SK-N-SH (cell line): Measurements from ENCODE around the gene SH3PXD2B. TPM values are rescaled to one million over a fixed set of nuclear protein-coding genes. Genes with fewer than 3 reads are reported as not detected.

ENCODE experiments used
- CTCF ChIA-PET: fragments of 300-600, 350-600 bp; formaldehyde crosslinking; extraction: SDS; loops from one replicate; lab custom pipeline; 2021; lab: Yijun Ruan, JAX
- POLR2A ChIA-PET: fragments of 350-600 bp; sonication (Branson Sonifier 250); formaldehyde crosslinking; extraction: SDS; loops from one replicate; lab custom pipeline; 2020; ENCODE audit warnings: antibody characterized with exemption, inconsistent platforms; lab: Yijun Ruan, JAX
- DNase-seq: peaks from one replicate; pipeline ENCODE4 v3.0.0; 2012
- H2AFZ ChIP-seq: fragments of 200-600 bp; sonication (generic); 2 replicates; pipeline ENCODE4 v1.8.1; 2016; ENCODE audit warnings: antibody characterized with exemption, mild to moderate bottlenecking, low read depth
- H3F3A ChIP-seq: fragments of 200-600 bp; sonication (generic); replicated peaks from 2 replicates; pipeline ENCODE3; 2016; ENCODE audit warnings: antibody characterized with exemption, mild to moderate bottlenecking; ENCODE audit not compliant: insufficient read depth
- H3K27ac ChIP-seq, 2 experiments: fragments of 200-500 bp in 1 of 2; fragments of 200-600 bp in 1 of 2; sonication (Bioruptor generic) in 1 of 2; sonication (generic), shearing (Covaris generic) in 1 of 2; 2 replicates each; pipeline versions ENCODE4 v1.5.1 to v1.6.1; 2014 to 2016; ENCODE audit warnings: low read depth in 2 of 2, inconsistent platforms in 1 of 2, low read length in 1 of 2, mild to moderate bottlenecking in 1 of 2, mixed read lengths in 1 of 2
- H3K27me3 ChIP-seq: fragments of 200-600 bp; sonication (generic), shearing (Covaris generic); 2 replicates; pipeline ENCODE4 v1.6.1; 2016; ENCODE audit warnings: mixed run types; ENCODE audit not compliant: insufficient read depth
- H3K36me3 ChIP-seq, 2 experiments: fragments of 200-500 bp in 1 of 2; fragments of 200-600 bp in 1 of 2; sonication (Bioruptor generic) in 1 of 2; sonication (generic) in 1 of 2; replicated peaks in 1 of 2; 2 replicates each; pipeline versions ENCODE3 to v1.5.1; 2014 to 2016; ENCODE audit warnings: low read length in 1 of 2, mild to moderate bottlenecking in 1 of 2; ENCODE audit not compliant: insufficient read depth in 2 of 2, control insufficient read depth in 1 of 2
- H3K4me1 ChIP-seq, 2 experiments: fragments of 200-500 bp in 1 of 2; fragments of 200-600 bp in 1 of 2; sonication (Bioruptor generic) in 1 of 2; sonication (generic), shearing (Covaris generic) in 1 of 2; 2 replicates each; pipeline versions ENCODE4 v1.5.1 to v1.6.1; 2014 to 2016; ENCODE audit warnings: low read depth in 1 of 2, low read length in 1 of 2, mixed run types in 1 of 2; ENCODE audit not compliant: insufficient read depth in 2 of 2, control insufficient read depth in 1 of 2
- H3K4me2 ChIP-seq: fragments of 200-600 bp; sonication (generic), shearing (Covaris generic); 2 replicates; pipeline ENCODE4 v1.6.1; 2017; ENCODE audit warnings: mixed run types
- H3K4me3 ChIP-seq, 2 experiments: fragments of 200-500 bp in 1 of 2; fragments of 200-600 bp in 1 of 2; sonication (Bioruptor generic) in 1 of 2; sonication (generic), shearing (Covaris generic) in 1 of 2; 2 replicates each; pipeline versions ENCODE4 v1.5.1 to v1.8.1; 2014 to 2016; ENCODE audit warnings: low read depth in 2 of 2, inconsistent platforms in 1 of 2, low read length in 1 of 2, mild to moderate bottlenecking in 1 of 2, mixed read lengths in 1 of 2, moderate library complexity in 1 of 2
- H3K79me2 ChIP-seq: fragments of 200-600 bp; sonication (generic); 2 replicates; pipeline ENCODE4 v1.8.1; 2017; ENCODE audit warnings: mild to moderate bottlenecking; ENCODE audit not compliant: insufficient read depth
- H3K9ac ChIP-seq: fragments of 200-600 bp; sonication (generic); 2 replicates; pipeline ENCODE4 v1.6.1; 2017; ENCODE audit warnings: mixed run types
- H3K9me2 ChIP-seq: fragments of 200-600 bp; sonication (generic); 2 replicates; pipeline ENCODE4 v1.6.1; 2017; ENCODE audit warnings: mixed run types
- H3K9me3 ChIP-seq: fragments of 200-600 bp; sonication (generic); 2 replicates; pipeline ENCODE4 v1.6.1; 2017; ENCODE audit warnings: mixed run types, mild to moderate bottlenecking, moderate library complexity
- H4K20me1 ChIP-seq: fragments of 200-600 bp; sonication (generic); 2 replicates; pipeline ENCODE4 v1.6.1; 2017; ENCODE audit warnings: mild to moderate bottlenecking, mixed run types; ENCODE audit not compliant: insufficient read depth
- CHD2 ChIP-seq: fragments of 150-350 bp; IDR thresholded peaks from 2 replicates; pipeline ENCODE4 v1.6.1; 2018; ENCODE audit warnings: low read length; ENCODE audit not compliant: partially characterized antibody
- ELF1 ChIP-seq: IDR thresholded peaks from 2 replicates; pipeline ENCODE4 v1.4.0; 2012
- FOSL2 ChIP-seq: IDR thresholded peaks from 2 replicates; pipeline ENCODE4 v1.4.0; 2012; ENCODE audit warnings: low read depth, mild to moderate bottlenecking, moderate library complexity, borderline replicate concordance
- FOXJ3 ChIP-seq: sonication (generic); formaldehyde crosslinking; IDR thresholded peaks from 2 replicates; pipeline ENCODE4 v1.5.1; 2020; ENCODE audit warnings: mild to moderate bottlenecking, missing genetic modification reagents
- GABPA ChIP-seq: IDR thresholded peaks from 2 replicates; pipeline ENCODE4 v1.4.0; 2012; ENCODE audit warnings: low read depth, mild to moderate bottlenecking
- GATA2 ChIP-seq: sonication (generic); formaldehyde crosslinking; IDR thresholded peaks from 2 replicates; pipeline ENCODE4 v1.5.0; 2020; ENCODE audit warnings: mild to moderate bottlenecking, missing genetic modification reagents
- JUND ChIP-seq: IDR thresholded peaks from 2 replicates; pipeline ENCODE4 v1.4.0; 2012
- MXI1 ChIP-seq: IDR thresholded peaks from 2 replicates; pipeline ENCODE4 v1.6.1; 2012; ENCODE audit warnings: mild to moderate bottlenecking, low read depth, low read length, improper control_type of control experiment
- NFIC ChIP-seq: IDR thresholded peaks from 2 replicates; pipeline ENCODE4 v1.4.0; 2012; ENCODE audit warnings: borderline replicate concordance
- NRF1 ChIP-seq: IDR thresholded peaks from 2 replicates; pipeline ENCODE4 v1.6.1; 2012; ENCODE audit warnings: low read depth, mild to moderate bottlenecking, low read length
- RFX5 ChIP-seq: IDR thresholded peaks from 2 replicates; pipeline ENCODE4 v1.6.1; 2012; ENCODE audit warnings: mild to moderate bottlenecking, improper control_type of control experiment, low read length
- RXRA ChIP-seq: IDR thresholded peaks from 2 replicates; pipeline ENCODE4 v1.4.0; 2012; ENCODE audit warnings: low read depth, mild to moderate bottlenecking, borderline replicate concordance
- SIN3A ChIP-seq: IDR thresholded peaks from 2 replicates; pipeline ENCODE4 v1.6.1; 2012; ENCODE audit warnings: low read depth, mild to moderate bottlenecking, low read length, moderate library complexity, borderline replicate concordance
- SMC3 ChIP-seq: IDR thresholded peaks from 2 replicates; pipeline ENCODE4 v1.6.1; 2012; ENCODE audit warnings: low read depth, low read length, improper control_type of control experiment
- TAF1 ChIP-seq: IDR thresholded peaks from 2 replicates; pipeline ENCODE4 v1.6.1; 2012; ENCODE audit warnings: low read depth, mild to moderate bottlenecking, low read length, moderate library complexity, borderline replicate concordance
- TCF12 ChIP-seq: IDR thresholded peaks from 2 replicates; pipeline ENCODE4 v1.4.0; 2012
- whole genome bisulfite sequencing: methylation state at CpG from one replicate; pipeline ENCODE4 v1.1.6; 2017; ENCODE audit warnings: low lambda C conversion rate; 5-methylcytosine and 5-hydroxymethylcytosine counted together
- polyA plus RNA-seq, 3 experiments: library from polyadenylated mRNA; depleted of rRNA; stranded (reverse); fragments of >200 nt; gene quantifications; 2 replicates each; pipeline ENCODE4 v1.2.3, GENCODE V29; 2012
- TF ChIP-seq, protein P1 (sequence below): IDR thresholded peaks from 2 replicates; pipeline ENCODE4 v1.4.0; 2012; ENCODE audit warnings: low read depth, borderline replicate concordance
- TF ChIP-seq, protein P2 (sequence below): fragments of 200-600 bp; sonication (generic); IDR thresholded peaks from 2 replicates; pipeline ENCODE4 v1.6.1; 2017; ENCODE audit warnings: antibody characterized with exemption, mild to moderate bottlenecking, moderate library complexity
- TF ChIP-seq, protein P3 (sequence below): IDR thresholded peaks from 2 replicates; pipeline ENCODE4 v1.6.1; 2012; ENCODE audit warnings: mild to moderate bottlenecking, low read depth, low read length, moderate library complexity

SH3PXD2B gene
- polyA plus RNA-seq, 1 of the 3 experiments (the other 2 are of a cell fraction): 15.0 TPM

DNA sequence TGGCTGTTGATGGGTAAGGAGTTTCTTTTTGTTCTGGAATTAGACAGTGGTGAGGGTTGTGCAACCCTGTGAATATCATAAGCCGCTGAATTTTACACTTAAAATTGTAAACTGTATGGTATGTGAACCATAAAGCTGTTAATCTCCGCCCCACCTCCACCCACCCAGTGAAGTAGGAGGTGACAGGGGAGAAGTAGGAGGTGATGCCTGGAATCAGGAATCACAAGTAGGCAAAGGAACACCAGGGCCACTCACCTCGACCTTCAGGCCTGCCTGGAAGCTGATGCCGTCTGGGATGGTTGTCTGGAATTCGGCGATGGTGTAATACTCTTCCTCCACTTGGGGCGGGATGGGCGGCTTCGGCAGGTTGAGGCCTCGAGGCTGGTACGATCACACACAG is 108.4 kb downstream of the SH3PXD2B start:
- Histone ChIP-seq H3K4me1 (no peaks in the 10 kb centered on the region), H3K27me3 (no peaks in the 10 kb centered on the region), H2AFZ (no peak overlapping the region), H3K4me3 (no peak overlapping the region), H3K4me2 (no peak overlapping the region), H4K20me1 (no peaks in the 10 kb centered on the region), H3K9me3 (no peaks in the 10 kb centered on the region), H3F3A (no peaks in the 10 kb centered on the region), H3K27ac (no peak overlapping the region), H3K9me2 (no peaks in the 10 kb centered on the region), H3K36me3 (peaks cover 44 to 49% of the 10 kb centered on the region in 2 experiments), H3K9ac (no peak overlapping the region), H3K79me2 (no peaks in the 10 kb centered on the region)
- POLR2A ChIA-PET: no interaction called here
- CTCF ChIA-PET: interaction anchor here (1.0 to 2.5 kb wide), 3 partner anchors 12 to 434 kb away, joined by 3 to 12 read pairs (median 3); no protein-coding TSS in a partner anchor
- TF ChIP-seq NFIC: no peak
- TF ChIP-seq TAF1: no peak
- no peak for TF ChIP-seq RFX5
- TF ChIP-seq FOXJ3 (CRISPR knock-in tag): no peak
- TF ChIP-seq MXI1: no peak
- TF ChIP-seq CHD2: no peak
- no peak for TF ChIP-seq SIN3A
- no peak for TF ChIP-seq FOSL2
- TF ChIP-seq, protein P1, sequence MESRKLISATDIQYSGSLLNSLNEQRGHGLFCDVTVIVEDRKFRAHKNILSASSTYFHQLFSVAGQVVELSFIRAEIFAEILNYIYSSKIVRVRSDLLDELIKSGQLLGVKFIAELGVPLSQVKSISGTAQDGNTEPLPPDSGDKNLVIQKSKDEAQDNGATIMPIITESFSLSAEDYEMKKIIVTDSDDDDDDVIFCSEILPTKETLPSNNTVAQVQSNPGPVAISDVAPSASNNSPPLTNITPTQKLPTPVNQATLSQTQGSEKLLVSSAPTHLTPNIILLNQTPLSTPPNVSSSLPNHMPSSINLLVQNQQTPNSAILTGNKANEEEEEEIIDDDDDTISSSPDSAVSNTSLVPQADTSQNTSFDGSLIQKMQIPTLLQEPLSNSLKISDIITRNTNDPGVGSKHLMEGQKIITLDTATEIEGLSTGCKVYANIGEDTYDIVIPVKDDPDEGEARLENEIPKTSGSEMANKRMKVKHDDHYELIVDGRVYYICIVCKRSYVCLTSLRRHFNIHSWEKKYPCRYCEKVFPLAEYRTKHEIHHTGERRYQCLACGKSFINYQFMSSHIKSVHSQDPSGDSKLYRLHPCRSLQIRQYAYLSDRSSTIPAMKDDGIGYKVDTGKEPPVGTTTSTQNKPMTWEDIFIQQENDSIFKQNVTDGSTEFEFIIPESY: no peak
- no peak for TF ChIP-seq GABPA
- TF ChIP-seq, protein P2, sequence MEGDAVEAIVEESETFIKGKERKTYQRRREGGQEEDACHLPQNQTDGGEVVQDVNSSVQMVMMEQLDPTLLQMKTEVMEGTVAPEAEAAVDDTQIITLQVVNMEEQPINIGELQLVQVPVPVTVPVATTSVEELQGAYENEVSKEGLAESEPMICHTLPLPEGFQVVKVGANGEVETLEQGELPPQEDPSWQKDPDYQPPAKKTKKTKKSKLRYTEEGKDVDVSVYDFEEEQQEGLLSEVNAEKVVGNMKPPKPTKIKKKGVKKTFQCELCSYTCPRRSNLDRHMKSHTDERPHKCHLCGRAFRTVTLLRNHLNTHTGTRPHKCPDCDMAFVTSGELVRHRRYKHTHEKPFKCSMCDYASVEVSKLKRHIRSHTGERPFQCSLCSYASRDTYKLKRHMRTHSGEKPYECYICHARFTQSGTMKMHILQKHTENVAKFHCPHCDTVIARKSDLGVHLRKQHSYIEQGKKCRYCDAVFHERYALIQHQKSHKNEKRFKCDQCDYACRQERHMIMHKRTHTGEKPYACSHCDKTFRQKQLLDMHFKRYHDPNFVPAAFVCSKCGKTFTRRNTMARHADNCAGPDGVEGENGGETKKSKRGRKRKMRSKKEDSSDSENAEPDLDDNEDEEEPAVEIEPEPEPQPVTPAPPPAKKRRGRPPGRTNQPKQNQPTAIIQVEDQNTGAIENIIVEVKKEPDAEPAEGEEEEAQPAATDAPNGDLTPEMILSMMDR: no peak
- TF ChIP-seq RXRA: no peak
- no peak for TF ChIP-seq TCF12
- TF ChIP-seq ELF1: no peak
- no peak for TF ChIP-seq GATA2 (CRISPR knock-in tag)
- TF ChIP-seq, protein P3, sequence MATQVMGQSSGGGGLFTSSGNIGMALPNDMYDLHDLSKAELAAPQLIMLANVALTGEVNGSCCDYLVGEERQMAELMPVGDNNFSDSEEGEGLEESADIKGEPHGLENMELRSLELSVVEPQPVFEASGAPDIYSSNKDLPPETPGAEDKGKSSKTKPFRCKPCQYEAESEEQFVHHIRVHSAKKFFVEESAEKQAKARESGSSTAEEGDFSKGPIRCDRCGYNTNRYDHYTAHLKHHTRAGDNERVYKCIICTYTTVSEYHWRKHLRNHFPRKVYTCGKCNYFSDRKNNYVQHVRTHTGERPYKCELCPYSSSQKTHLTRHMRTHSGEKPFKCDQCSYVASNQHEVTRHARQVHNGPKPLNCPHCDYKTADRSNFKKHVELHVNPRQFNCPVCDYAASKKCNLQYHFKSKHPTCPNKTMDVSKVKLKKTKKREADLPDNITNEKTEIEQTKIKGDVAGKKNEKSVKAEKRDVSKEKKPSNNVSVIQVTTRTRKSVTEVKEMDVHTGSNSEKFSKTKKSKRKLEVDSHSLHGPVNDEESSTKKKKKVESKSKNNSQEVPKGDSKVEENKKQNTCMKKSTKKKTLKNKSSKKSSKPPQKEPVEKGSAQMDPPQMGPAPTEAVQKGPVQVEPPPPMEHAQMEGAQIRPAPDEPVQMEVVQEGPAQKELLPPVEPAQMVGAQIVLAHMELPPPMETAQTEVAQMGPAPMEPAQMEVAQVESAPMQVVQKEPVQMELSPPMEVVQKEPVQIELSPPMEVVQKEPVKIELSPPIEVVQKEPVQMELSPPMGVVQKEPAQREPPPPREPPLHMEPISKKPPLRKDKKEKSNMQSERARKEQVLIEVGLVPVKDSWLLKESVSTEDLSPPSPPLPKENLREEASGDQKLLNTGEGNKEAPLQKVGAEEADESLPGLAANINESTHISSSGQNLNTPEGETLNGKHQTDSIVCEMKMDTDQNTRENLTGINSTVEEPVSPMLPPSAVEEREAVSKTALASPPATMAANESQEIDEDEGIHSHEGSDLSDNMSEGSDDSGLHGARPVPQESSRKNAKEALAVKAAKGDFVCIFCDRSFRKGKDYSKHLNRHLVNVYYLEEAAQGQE: no peak
- no peak for TF ChIP-seq NRF1
- TF ChIP-seq SMC3: no peak
- no peak for TF ChIP-seq JUND
- no peak for DNase-seq
- WGBS: 86% methylated on average over 9 of the region's 11 CpGs
